Liver (tissue), 9 donors: ENCODE measurements around the gene VPS26B. TPM values are rescaled to one million over a fixed set of nuclear protein-coding genes. Genes with fewer than 3 reads are reported as not detected.

Source experiments
- DNase-seq: peaks from one replicate; pipeline ENCODE4 v3.0.0-alpha.2; 2017; ENCODE audit warnings: low spot score
- H3K27ac ChIP-seq, 2 donors: one replicate each; pipeline ENCODE4 v1.7.0; 2013; ENCODE audit warnings: inconsistent platforms in 2 of 2, low read length in 2 of 2, control low read depth in 1 of 2, low read depth in 1 of 2, mild to moderate bottlenecking in 1 of 2
- H3K27me3 ChIP-seq, 4 donors: one replicate each; pipeline versions ENCODE4 v1.6.1 to v1.7.0; 2013; ENCODE audit warnings: low read length in 3 of 4, inconsistent platforms in 1 of 4, mild to moderate bottlenecking in 1 of 4, moderate library complexity in 1 of 4; ENCODE audit not compliant: control insufficient read depth in 4 of 4, insufficient read depth in 4 of 4
- H3K36me3 ChIP-seq, 4 donors: one replicate each; pipeline versions ENCODE4 v1.6.1 to v1.7.0; 2013; ENCODE audit warnings: low read length in 3 of 4, mild to moderate bottlenecking in 3 of 4, low read depth in 1 of 4, moderate library complexity in 1 of 4; ENCODE audit not compliant: control insufficient read depth in 4 of 4, insufficient read depth in 3 of 4
- H3K4me1 ChIP-seq, 4 donors: one replicate each; pipeline versions ENCODE4 v1.6.1 to v1.7.0; 2013; ENCODE audit warnings: low read length in 3 of 4, mild to moderate bottlenecking in 3 of 4, moderate library complexity in 1 of 4; ENCODE audit not compliant: control insufficient read depth in 4 of 4, insufficient read depth in 4 of 4
- H3K4me3 ChIP-seq, 3 donors: one replicate each; pipeline versions ENCODE4 v1.6.1 to v1.7.0; 2013; ENCODE audit warnings: low read length in 3 of 3, control low read depth in 1 of 3, low read depth in 1 of 3, mild to moderate bottlenecking in 1 of 3
- H3K9ac ChIP-seq, 2 donors: one replicate each; pipeline ENCODE4 v1.7.0; 2013; ENCODE audit warnings: low read length in 2 of 2, mild to moderate bottlenecking in 2 of 2, moderate library complexity in 2 of 2, control low read depth in 1 of 2, low read depth in 1 of 2
- H3K9me3 ChIP-seq, 4 donors: one replicate each; pipeline versions ENCODE4 v1.6.1 to v1.7.0; 2013; ENCODE audit warnings: low read length in 3 of 4; ENCODE audit not compliant: control insufficient read depth in 4 of 4
- ATF3 ChIP-seq: IDR thresholded peaks from 2 replicates; pipeline ENCODE4 v1.6.1; 2016; ENCODE audit warnings: antibody characterized with exemption
- CTCF ChIP-seq: fragments of 150-350 bp; IDR thresholded peaks from 2 replicates; pipeline ENCODE4 v1.5.1; 2017; ENCODE audit warnings: improper control_type of control experiment, low read depth, low read length; ENCODE audit not compliant: missing input control
- EGR1 ChIP-seq, 2 donors: IDR thresholded peaks; 2 replicates each; pipeline ENCODE4 v1.6.1; 2016 to 2018; ENCODE audit warnings: antibody characterized with exemption in 2 of 2, low read depth in 2 of 2
- FOXA1 ChIP-seq: IDR thresholded peaks from 2 replicates; pipeline ENCODE4 v1.6.1; 2016; ENCODE audit warnings: antibody characterized with exemption
- FOXA2 ChIP-seq: IDR thresholded peaks from 2 replicates; pipeline ENCODE4 v1.6.1; 2016; ENCODE audit warnings: antibody characterized with exemption
- GABPA ChIP-seq, 2 donors: IDR thresholded peaks in 1 of 2; conservative IDR thresholded peaks in 1 of 2; 2 replicates each; pipeline ENCODE4 v1.6.1; 2016; ENCODE audit warnings: antibody characterized with exemption in 2 of 2, mild to moderate bottlenecking in 1 of 2, moderate library complexity in 1 of 2
- HNF4A ChIP-seq, 2 donors: conservative IDR thresholded peaks; 2 replicates each; pipeline ENCODE4 v1.6.1; 2016; ENCODE audit warnings: antibody characterized with exemption in 2 of 2, mild to moderate bottlenecking in 2 of 2
- HNF4G ChIP-seq: IDR thresholded peaks from 2 replicates; pipeline ENCODE4 v1.6.1; 2016; ENCODE audit warnings: antibody characterized with exemption
- JUND ChIP-seq, 2 donors: IDR thresholded peaks; 2 replicates each; pipeline ENCODE4 v1.6.1; 2016; ENCODE audit warnings: antibody characterized with exemption in 2 of 2
- MAX ChIP-seq: IDR thresholded peaks from 2 replicates; pipeline ENCODE4 v1.6.1; 2016; ENCODE audit warnings: antibody characterized with exemption
- NR2F2 ChIP-seq: IDR thresholded peaks from 2 replicates; pipeline ENCODE4 v1.6.1; 2016; ENCODE audit warnings: antibody characterized with exemption
- RAD21 ChIP-seq, 2 donors: IDR thresholded peaks; 2 replicates each; pipeline ENCODE4 v1.6.1; 2016; ENCODE audit warnings: antibody characterized with exemption in 2 of 2, mild to moderate bottlenecking in 2 of 2
- REST ChIP-seq: IDR thresholded peaks from 2 replicates; pipeline ENCODE4 v1.6.1; 2016; ENCODE audit warnings: antibody characterized with exemption, mild to moderate bottlenecking
- RXRA ChIP-seq, 2 donors: IDR thresholded peaks; 2 replicates each; pipeline ENCODE4 v1.6.1; 2017 to 2018; ENCODE audit warnings: antibody characterized with exemption in 2 of 2, mild to moderate bottlenecking in 1 of 2
- SP1 ChIP-seq: IDR thresholded peaks from 2 replicates; pipeline ENCODE4 v1.6.1; 2018; ENCODE audit warnings: antibody characterized with exemption, mild to moderate bottlenecking
- TAF1 ChIP-seq: conservative IDR thresholded peaks from 2 replicates; pipeline ENCODE4 v1.6.1; 2016; ENCODE audit warnings: antibody characterized with exemption, mild to moderate bottlenecking
- YY1 ChIP-seq: IDR thresholded peaks from 2 replicates; pipeline ENCODE4 v1.6.1; 2016; ENCODE audit warnings: antibody characterized with exemption, mild to moderate bottlenecking
- ZBTB33 ChIP-seq: IDR thresholded peaks from 2 replicates; pipeline ENCODE4 v1.6.1; 2016; ENCODE audit warnings: antibody characterized with exemption
- WGBS: extraction: QIAGEN DNeasy Blood & Tissue Kit; methylation state at CpG from one replicate; pipeline ENCODE4 v1.1.7; 2013; 5-methylcytosine and 5-hydroxymethylcytosine counted together
- polyA plus RNA-seq, 2 donors: library from polyadenylated mRNA; stranded (reverse) in 1 of 2; unstranded in 1 of 2; fragments of 200-250 nt in 1 of 2; fragments of >200 nt in 1 of 2; fragmentation: Nextera tagmentation in 1 of 2; extraction: Ambion mirVana in 1 of 2; gene quantifications; one replicate each; pipeline versions ENCODE4 v1.2.1 to v1.2.3, GENCODE V29; 2013 to 2015
- total RNA-seq, 2 donors: library from RNA; depleted of rRNA; stranded (reverse); fragments of >200 nt; gene quantifications; one replicate each; pipeline ENCODE4 v1.2.3, GENCODE V29; 2014
- donor health status: healthy.
- donor health status: healthy.
- donor health status: healthy.
- donor health status: healthy.
- donor health status: healthy.

Gene VPS26B
- total and polyA plus RNA-seq, 4 donors: 12.6 to 35.0 (median 20.2) TPM

- peaks cover 0 to 20% (median 17%) of the 10 kb centered on the region in 4 donors for H3K36me3 ChIP-seq
- TF ChIP-seq YY1: peak; percentile 50
- no peak for TF ChIP-seq FOXA1
- TF ChIP-seq NR2F2: no peak
- TF ChIP-seq HNF4G: no peak
- no peak for TF ChIP-seq ATF3
- TF ChIP-seq ZBTB33: no peak
- H3K4me3 ChIP-seq: peak overlapping the region; percentile 90 to 100 (median 91)
- no peaks in the 10 kb centered on the region for H3K27me3 ChIP-seq
- peaks cover 11 to 34% (median 30%) of the 10 kb centered on the region in 4 donors for H3K4me1 ChIP-seq
- 8% methylated on average over 27 of the region's 27 CpGs for WGBS
- H3K27ac ChIP-seq: peak overlapping the region; percentile 79 to 81
- peak overlapping the region; percentile 55 to 98 for H3K9ac ChIP-seq
- H3K9me3 ChIP-seq: no peaks in the 10 kb centered on the region
- DNase-seq: peak; percentile 39
These were observed 28.1 kb downstream of the VPS26B start for GRCh38 chr11:134252346-134253187.

GRCh38 chr11:134253188-134253993 is 28.9 kb downstream of the VPS26B start, which contains the start of the genes ACAD8 and THYN1:
Gene ACAD8 (plus strand): TSS chr11:134253568. CDS start chr11:134253601, 33 bp downstream.
Gene THYN1 (minus strand): TSS chr11:134253352. CDS start chr11:134252882, 470 bp downstream.
- H3K36me3 ChIP-seq: peaks cover 0 to 15% (median 11%) of the 10 kb centered on the region in 4 donors
- H3K27me3 ChIP-seq: no peaks in the 10 kb centered on the region
- DNase-seq: peak; percentile 94
- H3K9me3 ChIP-seq: no peaks in the 10 kb centered on the region
- under 1% methylated on average over 70 of the region's 70 CpGs for WGBS
- peak within 1 kb of the TSS; percentile 79 to 81 for H3K27ac ChIP-seq
- peaks cover 11 to 34% (median 30%) of the 10 kb centered on the region in 4 donors for H3K4me1 ChIP-seq
- H3K4me3 ChIP-seq: peak within 1 kb of the TSS; percentile 91 to 100 (median 91)
- peak in 1 of 2 donors; percentile 29 for TF ChIP-seq GABPA (IDR thresholded peaks at IDR 0.05 in 1 of 2, conservative IDR thresholded peaks at IDR 0.05 in 1 of 2)
- peak; percentile 54 for TF ChIP-seq TAF1
- TF ChIP-seq EGR1 (IDR thresholded peaks at IDR 0.05; ENCODE audit: low read depth in 2 of 2): peak in 1 of 2 donors; percentile 32
- no peak for TF ChIP-seq FOXA2
- TF ChIP-seq HNF4A (conservative IDR thresholded peaks at IDR 0.05): no peak
- peak; percentile 77 for TF ChIP-seq YY1
- TF ChIP-seq REST: peak; percentile 83
- peak; percentile 61 for TF ChIP-seq MAX
- no peak for TF ChIP-seq FOXA1
- peak; percentile 51 for TF ChIP-seq CTCF
- TF ChIP-seq RAD21 (IDR thresholded peaks at IDR 0.05): peak; percentile 45 to 49
- TF ChIP-seq HNF4G: no peak
- TF ChIP-seq SP1: peak; percentile 74
- TF ChIP-seq RXRA (IDR thresholded peaks at IDR 0.05): peak; percentile 46 to 63
- TF ChIP-seq JUND (IDR thresholded peaks at IDR 0.05): no peak
- peak; percentile 55 for TF ChIP-seq NR2F2
- TF ChIP-seq ZBTB33: peak; percentile 60
- TF ChIP-seq ATF3: no peak
- peak within 1 kb of the TSS; percentile 71 to 98 for H3K9ac ChIP-seq
